Activated T-helper 2 cell treated with anti-CD3 and anti-CD28 coated beads, Interferon-gamma antibody, Interleukin-2, Interleukin-4, amounts not matched to agents 10 μg/mL and 5 μg/mL and 100 μg/mL, durations not matched to agents 14 hours and 24 hours and 36 hours (primary cell): ENCODE results near the gene PALB2. TPM values are rescaled to one million over a fixed set of nuclear protein-coding genes. Genes with fewer than 3 reads are reported as not detected.
A peak's percentile ranks its signal among the peaks of the same experiment; 100 is the strongest.
"Not testable (repeated sequence)": the region's sequence is repeated elsewhere in the genome, so short reads cannot be mapped to it uniquely, and the experiment has no call there.

Source experiments
- DNase-seq: peaks from one replicate; pipeline ENCODE4 v3.0.0; 2021; ENCODE audit warnings: low spot score
- H3K27ac Mint-ChIP-seq: one replicate; pipeline ENCODE4 v1.8.0; 2021; ENCODE audit warnings: mixed read lengths
- H3K27me3 Mint-ChIP-seq: one replicate; pipeline ENCODE4 v1.8.0; 2021; ENCODE audit warnings: low read depth, mixed read lengths
- H3K36me3 Mint-ChIP-seq: one replicate; pipeline ENCODE4 v1.8.0; 2021; ENCODE audit warnings: low read depth, mixed read lengths
- H3K4me1 Mint-ChIP-seq: one replicate; pipeline ENCODE4 v1.8.0; 2021; ENCODE audit warnings: low read depth, mixed read lengths
- H3K4me3 Mint-ChIP-seq: one replicate; pipeline ENCODE4 v1.8.0; 2021; ENCODE audit warnings: low read depth, mild to moderate bottlenecking, moderate library complexity, mixed read lengths
- H3K9me3 Mint-ChIP-seq: one replicate; pipeline ENCODE4 v1.8.0; 2021; ENCODE audit warnings: mixed read lengths
- intact Hi-C: fragments of 100-400 bp; cut with micrococcal nuclease; formaldehyde crosslinking; loops from one replicate; pipeline ENCODE4 v1.15.1; 2023
- total RNA-seq: library from RNA; stranded (reverse); gene quantifications from 2 replicates; pipeline ENCODE4 v1.2.3, GENCODE V29; 2022

PALB2 gene
- total RNA-seq, 1 donor from 2014 or later = 30.8 TPM

DNA sequence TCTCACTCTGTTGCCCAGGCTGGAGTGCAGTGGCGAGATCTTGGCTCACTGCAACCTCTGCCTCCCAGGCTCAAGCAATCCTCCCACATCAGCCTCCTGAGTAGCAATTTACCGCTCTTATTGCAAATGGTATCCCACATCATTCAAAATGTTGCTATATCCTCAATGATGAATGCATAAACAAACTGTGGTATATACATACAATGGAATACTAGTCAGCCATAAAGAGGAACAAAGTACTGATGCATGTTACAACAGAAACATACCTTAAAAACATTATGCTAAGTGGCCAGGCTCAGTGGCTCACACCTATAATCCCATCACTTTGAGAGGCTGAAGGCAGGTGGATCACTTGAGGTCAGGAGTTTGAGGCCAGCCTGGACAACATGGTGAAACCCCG lies 9.2 kb downstream of the PALB2 start:
- H3K27me3 Mint-ChIP-seq, DNase-seq, intact Hi-C loops, H3K27ac Mint-ChIP-seq, H3K4me1 Mint-ChIP-seq, H3K4me3 Mint-ChIP-seq, H3K9me3 Mint-ChIP-seq: not testable (repeated sequence)
- H3K36me3 Mint-ChIP-seq = peaks cover 52% of the 10 kb centered on the region

DNA sequence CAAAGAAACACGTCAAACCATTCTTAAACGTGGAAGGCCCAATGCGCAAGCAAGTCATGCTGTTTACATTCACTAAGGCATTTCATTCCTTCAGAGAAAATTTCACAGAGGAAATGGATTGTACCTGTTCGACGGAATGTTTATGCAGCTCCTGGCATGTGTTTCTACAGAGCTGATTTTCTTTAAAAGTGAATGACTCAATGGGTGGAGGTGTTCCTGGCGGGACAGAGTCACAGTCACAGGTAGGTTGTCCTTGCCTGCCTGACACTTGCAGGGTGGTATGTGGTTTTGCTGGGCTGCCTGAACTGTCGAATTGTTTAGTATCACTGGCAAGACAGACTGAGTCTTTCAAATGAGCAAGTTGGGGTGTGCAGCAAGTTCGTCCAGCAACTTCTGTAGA lies 11.6 kb downstream of the PALB2 start:
- Mint-ChIP-seq H3K36me3 (peaks cover 46% of the 10 kb centered on the region), H3K4me3 (no peak overlapping the region), H3K27me3 (no peaks in the 10 kb centered on the region), H3K27ac (no peak overlapping the region), H3K4me1 (peaks cover 2% of the 10 kb centered on the region), H3K9me3 (no peaks in the 10 kb centered on the region)
- intact Hi-C loops = no loop called here
- DNase-seq = no peak

DNA sequence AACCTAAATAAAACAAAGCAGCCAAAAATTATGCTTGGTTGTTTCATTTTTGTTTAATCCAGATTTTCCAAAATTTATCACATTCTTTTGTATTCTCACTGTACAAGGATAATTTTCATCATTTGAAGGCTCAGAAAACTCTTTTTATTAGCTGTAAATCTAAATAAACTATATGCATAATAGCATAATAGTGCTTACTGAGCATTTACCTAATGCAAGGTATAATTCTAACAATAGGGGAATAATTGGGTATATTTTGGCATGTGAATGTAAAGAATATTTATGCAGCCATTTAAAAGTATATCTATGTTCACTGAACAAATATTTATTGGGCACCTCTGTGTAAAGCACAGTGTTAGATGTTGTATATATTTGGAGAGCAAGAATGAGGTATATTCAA lies 17.0 kb downstream of the PALB2 start:
- H3K9me3 Mint-ChIP-seq = no peaks in the 10 kb centered on the region
- no peak overlapping the region for H3K27ac Mint-ChIP-seq
- no peaks in the 10 kb centered on the region for H3K4me1 Mint-ChIP-seq
- H3K36me3 Mint-ChIP-seq = peaks cover 61% of the 10 kb centered on the region
- no peaks in the 10 kb centered on the region for H3K27me3 Mint-ChIP-seq
- DNase-seq = no peak
- intact Hi-C loops = no loop called here
- no peak overlapping the region for H3K4me3 Mint-ChIP-seq

DNA sequence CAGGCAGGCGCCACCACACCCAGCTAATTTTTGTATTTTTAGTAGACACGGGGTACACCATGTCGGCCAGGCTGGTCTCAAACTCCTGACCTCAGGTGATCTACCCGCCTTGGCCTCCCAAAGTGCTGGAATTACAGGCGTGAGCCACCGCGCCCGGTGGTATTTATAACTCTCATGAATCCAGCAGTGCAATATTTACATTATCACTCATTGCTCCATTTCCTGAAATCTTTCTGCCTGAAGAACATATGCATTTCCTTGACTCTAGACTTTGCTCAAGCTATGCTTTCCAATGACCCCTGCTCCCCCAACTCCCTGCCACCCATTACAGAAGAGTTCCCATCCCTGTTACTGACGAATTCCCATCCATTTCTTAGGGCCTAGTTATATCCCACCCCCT lies 25.3 kb downstream of the PALB2 start:
- Mint-ChIP-seq H3K4me3 (no peak overlapping the region), H3K9me3 (no peaks in the 10 kb centered on the region), H3K27ac (peak overlapping the region; percentile 30), H3K36me3 (peaks cover 46% of the 10 kb centered on the region), H3K27me3 (no peaks in the 10 kb centered on the region), H3K4me1 (no peaks in the 10 kb centered on the region)
- intact Hi-C loops = no loop called here
- DNase-seq = no peak

DNA sequence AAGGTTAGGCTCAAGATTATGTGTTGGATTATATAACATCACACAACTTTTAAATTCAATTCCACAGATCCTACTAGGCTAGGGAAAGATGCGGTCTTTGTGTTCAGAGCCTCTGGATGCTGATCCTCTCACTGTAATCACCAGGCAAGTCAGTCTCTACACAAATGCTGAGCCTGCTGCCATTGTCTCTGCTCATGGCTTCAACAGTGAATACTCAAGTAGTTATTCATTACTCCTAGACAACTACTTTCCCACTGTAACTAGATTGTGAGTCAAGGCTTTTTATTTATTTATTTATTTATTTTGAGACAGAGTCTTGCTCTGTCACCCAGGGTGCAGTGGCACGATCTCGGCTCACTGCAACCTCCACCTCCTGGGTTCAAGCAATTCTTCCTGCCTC lies 29.2 kb downstream of the PALB2 start:
- no peaks in the 10 kb centered on the region for H3K27me3 Mint-ChIP-seq
- H3K4me1 Mint-ChIP-seq = no peaks in the 10 kb centered on the region
- H3K9me3 Mint-ChIP-seq = no peaks in the 10 kb centered on the region
- no peak overlapping the region for H3K4me3 Mint-ChIP-seq
- no peak for DNase-seq
- no peak overlapping the region for H3K27ac Mint-ChIP-seq
- H3K36me3 Mint-ChIP-seq = peaks cover 33% of the 10 kb centered on the region
- intact Hi-C loops = no loop called here

DNA sequence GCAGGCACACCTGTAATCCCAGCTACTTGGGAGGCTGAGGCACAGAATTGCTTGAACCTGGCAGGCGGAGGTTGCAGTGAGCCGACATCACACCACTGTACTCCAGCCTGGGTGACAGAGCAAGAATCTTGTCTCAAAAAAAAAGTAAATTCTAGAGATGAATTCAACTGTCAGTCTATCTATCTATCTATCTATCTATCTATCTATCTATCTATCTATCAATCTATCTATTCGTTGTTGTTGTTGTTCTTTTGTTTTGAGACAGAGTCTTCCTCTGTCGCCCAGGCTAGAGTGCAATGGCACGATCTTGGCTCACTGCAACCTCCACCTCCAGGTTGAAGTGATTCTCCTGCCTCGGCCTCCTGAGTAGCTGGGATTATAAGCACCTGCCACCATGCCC lies 30.2 kb downstream of the PALB2 start:
- DNase-seq, H3K4me1 Mint-ChIP-seq, H3K4me3 Mint-ChIP-seq, H3K27me3 Mint-ChIP-seq, intact Hi-C loops, H3K9me3 Mint-ChIP-seq, H3K27ac Mint-ChIP-seq: not testable (repeated sequence)
- peaks cover 27% of the 10 kb centered on the region for H3K36me3 Mint-ChIP-seq

DNA sequence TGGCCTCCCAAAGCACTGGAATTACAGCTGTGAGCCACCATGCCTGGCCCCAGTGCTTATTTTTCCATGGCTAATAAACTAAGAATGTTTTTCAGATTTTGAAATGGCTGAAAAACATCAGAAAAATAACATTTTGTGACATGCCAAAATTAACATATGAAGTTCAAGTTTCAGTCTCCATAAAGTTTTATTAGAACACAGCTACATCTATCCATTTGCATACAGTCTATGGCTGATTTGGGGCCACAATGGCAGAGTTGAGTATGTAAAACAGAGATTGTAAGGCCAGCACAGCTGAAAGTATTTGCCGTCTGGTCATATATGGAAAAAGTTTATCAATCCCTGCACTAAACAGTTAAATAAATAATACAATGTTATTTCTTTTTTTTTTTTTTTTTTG lies 31.2 kb downstream of the PALB2 start:
- H3K27me3 Mint-ChIP-seq = no peaks in the 10 kb centered on the region
- no peaks in the 10 kb centered on the region for H3K4me1 Mint-ChIP-seq
- no peaks in the 10 kb centered on the region for H3K9me3 Mint-ChIP-seq
- H3K4me3 Mint-ChIP-seq = no peak overlapping the region
- DNase-seq = no peak
- intact Hi-C loops = no loop called here
- H3K36me3 Mint-ChIP-seq = peaks cover 28% of the 10 kb centered on the region
- H3K27ac Mint-ChIP-seq = no peak overlapping the region

DNA sequence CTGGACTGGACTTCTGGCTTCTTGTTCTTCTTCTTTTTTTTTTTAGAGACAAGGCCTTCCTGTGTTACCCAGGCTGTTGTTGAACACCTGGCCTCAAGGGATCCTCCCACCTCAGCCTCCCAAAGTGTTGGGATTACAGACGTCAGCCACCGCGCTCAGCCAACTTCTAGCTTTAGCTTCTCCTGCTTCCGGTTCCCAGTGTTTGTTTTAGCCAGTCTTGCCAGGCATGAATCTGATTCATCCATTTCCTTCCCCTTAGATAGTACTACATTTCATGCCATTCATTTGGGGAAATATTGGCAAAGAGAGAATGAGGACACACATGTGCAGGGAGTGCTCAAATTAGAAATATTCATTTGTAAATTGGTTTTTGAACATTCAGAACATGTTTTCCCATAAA lies 32.9 kb downstream of the PALB2 start:
- Mint-ChIP-seq H3K9me3 (no peaks in the 10 kb centered on the region), H3K4me1 (no peaks in the 10 kb centered on the region), H3K27me3 (no peaks in the 10 kb centered on the region), H3K27ac (no peak overlapping the region), H3K4me3 (no peak overlapping the region), H3K36me3 (peaks cover 26% of the 10 kb centered on the region)
- intact Hi-C loops = no loop called here
- no peak for DNase-seq

DNA sequence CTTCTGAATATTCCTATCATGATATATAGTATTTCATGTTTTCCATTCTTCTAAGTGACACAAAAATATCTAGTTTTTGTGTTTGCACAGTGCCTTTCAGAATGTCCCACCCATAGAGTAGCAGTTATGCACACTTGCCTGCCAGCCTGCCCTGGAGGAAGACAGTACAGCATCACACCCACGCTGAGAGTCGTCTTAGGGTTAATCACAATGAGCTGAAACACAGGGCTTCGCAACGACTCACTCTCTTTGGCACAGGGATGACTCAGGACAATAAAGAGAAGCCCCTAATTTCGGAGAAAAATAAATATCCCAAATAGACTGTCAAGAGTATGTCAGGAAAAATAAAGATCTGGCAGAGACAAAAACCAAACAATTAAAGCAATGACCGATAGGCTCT lies 33.4 kb downstream of the PALB2 start:
- DNase-seq = no peak
- Mint-ChIP-seq H3K27ac (no peak overlapping the region), H3K4me1 (no peaks in the 10 kb centered on the region), H3K4me3 (no peak overlapping the region), H3K9me3 (no peaks in the 10 kb centered on the region), H3K27me3 (no peaks in the 10 kb centered on the region), H3K36me3 (peaks cover 29% of the 10 kb centered on the region)
- intact Hi-C loops = no loop called here

DNA sequence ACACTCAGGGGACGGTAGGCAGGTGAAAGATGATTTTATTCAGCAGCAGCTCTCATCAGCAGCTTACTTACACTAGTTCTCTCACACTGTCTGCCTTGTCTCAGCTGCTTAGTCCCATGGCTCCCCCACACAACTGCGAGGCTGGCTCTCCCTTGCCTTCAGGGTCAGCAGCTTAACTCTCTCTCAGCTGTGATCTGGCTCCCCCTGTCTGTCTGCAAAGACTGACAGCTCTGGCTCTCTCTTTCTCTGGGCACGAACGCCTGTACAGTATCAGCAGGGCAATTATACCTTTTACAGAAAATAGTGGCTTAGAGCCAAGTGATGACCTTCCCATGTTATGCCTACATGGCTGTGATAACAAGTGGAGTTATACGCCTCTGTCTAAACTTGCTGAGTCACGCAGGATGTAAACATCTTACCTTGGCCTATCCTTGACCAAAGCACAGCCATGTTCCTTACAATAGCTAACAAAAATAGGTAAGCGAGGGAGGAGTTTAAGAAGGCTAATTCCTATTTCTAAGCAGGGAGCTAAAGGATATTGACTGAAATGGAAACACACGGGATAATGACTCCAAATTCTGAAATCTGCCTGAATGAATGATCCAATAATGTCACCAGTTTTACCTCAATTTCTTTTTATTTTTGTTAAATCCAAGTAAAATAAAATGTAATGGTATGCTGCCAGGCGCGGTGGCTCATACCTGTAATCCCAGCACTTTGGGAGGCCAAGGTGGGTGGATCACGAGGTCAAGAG lies 43.9 kb downstream of the PALB2 start:
- peak; percentile 12 for DNase-seq
- Mint-ChIP-seq H3K4me1 (peaks cover 11% of the 10 kb centered on the region), H3K9me3 (no peaks in the 10 kb centered on the region), H3K27me3 (no peaks in the 10 kb centered on the region), H3K36me3 (peaks cover 28% of the 10 kb centered on the region), H3K4me3 (peak overlapping the region; percentile 59), H3K27ac (no peak overlapping the region)
- intact Hi-C loops = loop anchor here (10.0 kb wide), 1 partner anchor 92 kb away; no protein-coding TSS in a partner anchor

DNA sequence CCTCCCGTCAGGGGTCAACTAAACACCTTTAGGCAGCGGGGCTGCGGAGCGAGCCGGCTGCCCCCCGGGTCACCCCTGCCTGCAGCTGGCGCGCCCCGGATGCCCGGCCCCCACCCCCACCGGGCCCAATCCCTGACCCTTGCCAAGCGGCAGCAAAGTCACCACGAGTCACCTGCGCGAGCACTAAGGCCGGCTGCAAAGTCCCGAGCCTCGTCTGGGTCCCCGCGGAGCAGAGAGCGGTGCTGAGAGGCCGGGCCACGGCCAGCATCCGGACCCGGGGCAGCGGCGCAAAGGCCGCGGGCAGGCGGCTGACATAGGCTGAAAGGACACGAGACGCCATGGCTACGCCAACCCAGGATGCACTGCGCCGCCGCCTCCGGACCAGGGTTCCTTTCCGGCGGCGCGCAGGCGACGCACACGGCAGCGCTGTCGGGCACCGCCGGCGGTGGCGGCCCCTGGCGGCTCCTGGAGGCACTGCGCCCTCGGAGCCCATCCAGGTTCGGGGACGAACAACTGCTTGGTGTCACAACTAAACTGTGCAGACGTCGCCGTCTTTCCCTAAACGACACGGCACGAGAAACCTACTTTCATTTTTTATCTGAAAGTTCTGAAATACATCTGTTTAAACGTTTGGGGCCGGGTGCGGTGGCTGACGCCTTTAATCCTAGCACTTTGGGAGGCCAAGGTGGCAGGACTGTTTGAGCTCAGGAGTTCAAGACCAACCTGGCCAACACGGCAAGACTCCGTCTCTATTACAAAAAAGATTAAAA lies 45.0 kb downstream of the PALB2 start, which contains the start of gene NDUFAB1:
Gene NDUFAB1 (minus strand): TSS at position 366 of the 770 bp plus-strand sequence. CDS start 26 bp downstream, at position 340.
- Mint-ChIP-seq H3K27ac (peak within 1 kb of the TSS; percentile 86), H3K4me1 (peaks cover 14% of the 10 kb centered on the region), H3K4me3 (peak within 1 kb of the TSS; percentile 81), H3K9me3 (no peaks in the 10 kb centered on the region), H3K27me3 (no peaks in the 10 kb centered on the region), H3K36me3 (peaks cover 30% of the 10 kb centered on the region)
- intact Hi-C loops = loop anchor here (1.0 to 10.0 kb wide), 5 partner anchors 39 to 143 kb away; partner anchors contain the start of genes COG7, DCTN5, EARS2 and PALB2
- DNase-seq = peak; percentile 88

DNA sequence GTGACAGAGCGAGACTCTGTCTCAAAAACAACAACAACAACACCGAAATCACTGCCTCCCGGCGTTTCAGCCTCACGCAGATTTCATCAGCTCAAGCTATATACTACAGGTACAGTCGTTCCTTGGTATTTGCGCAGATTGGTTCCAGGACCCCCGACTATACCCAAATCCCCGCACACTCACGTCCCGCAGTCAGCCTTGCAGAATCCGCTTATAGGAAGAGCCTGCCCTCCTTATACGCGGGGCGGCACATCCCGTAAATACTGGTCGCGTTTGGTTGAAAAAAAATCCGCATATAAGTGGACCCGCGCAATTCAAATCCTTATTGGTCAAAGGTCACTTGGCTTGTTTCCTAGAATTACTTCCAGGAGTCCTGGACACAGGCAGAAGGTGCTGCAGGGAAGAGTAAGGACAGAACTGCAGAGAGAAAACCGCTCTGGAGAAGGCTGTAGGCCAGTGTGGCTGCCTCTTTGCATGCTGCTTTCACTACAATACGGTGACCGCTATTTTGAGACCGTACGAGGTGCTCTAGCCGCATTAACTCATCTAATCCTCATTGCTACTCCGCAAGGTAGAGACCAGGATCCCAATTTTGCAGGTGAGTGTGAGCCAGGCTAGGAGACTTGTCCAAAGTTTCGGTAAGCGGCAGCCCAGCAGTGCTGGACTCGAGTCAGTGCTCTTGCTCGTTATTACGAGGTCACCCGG lies 45.7 kb downstream of the PALB2 start:
- DNase-seq = no peak
- peak overlapping the region; percentile 81 for H3K4me3 Mint-ChIP-seq
- no peaks in the 10 kb centered on the region for H3K9me3 Mint-ChIP-seq
- no peaks in the 10 kb centered on the region for H3K27me3 Mint-ChIP-seq
- H3K36me3 Mint-ChIP-seq = peaks cover 33% of the 10 kb centered on the region
- intact Hi-C loops = loop anchor here (10.0 kb wide), 1 partner anchor 91 kb away; no protein-coding TSS in a partner anchor
- no peak overlapping the region for H3K27ac Mint-ChIP-seq
- H3K4me1 Mint-ChIP-seq = peaks cover 14% of the 10 kb centered on the region
